HG03354 (cell line): ENCODE results near the gene C8B.

Source experiments
- ATAC-seq: cut with Tn5 transposase; IDR thresholded peaks from one replicate; pipeline ENCODE4 v1.9.1; 2021; ENCODE audit warnings: mild to moderate bottlenecking; ENCODE audit not compliant: unreplicated experiment, poor library complexity, severe bottlenecking

Gene C8B

GRCh38 chr1:56908619-56909221 is 57.1 kb downstream of the C8B start:
- ATAC-seq = no peak

- ATAC-seq = no peak
Observed at GRCh38 chr1:56905667-56906066, 60.1 kb downstream of the C8B start.

- ATAC-seq = no peak
Observed at GRCh38 chr1:56904663-56905397, 61.0 kb downstream of the C8B start.

- no peak for ATAC-seq
Observed at GRCh38 chr1:56903778-56904177, 62.0 kb downstream of the C8B start.

- ATAC-seq = no peak
Observed at GRCh38 chr1:56901716-56902115, 64.1 kb downstream of the C8B start.

GRCh38 chr1:56898879-56899278 is 66.9 kb downstream of the C8B start:
- no peak for ATAC-seq

- ATAC-seq = no peak
Observed at GRCh38 chr1:56898005-56898373, 67.8 kb downstream of the C8B start.

- no peak for ATAC-seq
Observed at GRCh38 chr1:56897150-56898004, 68.4 kb downstream of the C8B start.

GRCh38 chr1:56894014-56894413 is 71.8 kb downstream of the C8B start:
- ATAC-seq = no peak

GRCh38 chr1:56890229-56890628 is 75.6 kb downstream of the C8B start:
- ATAC-seq = no peak

- no peak for ATAC-seq
Observed at GRCh38 chr1:56881417-56881816, 84.4 kb downstream of the C8B start.

- no peak for ATAC-seq
Observed at GRCh38 chr1:56880774-56881173, 85.0 kb downstream of the C8B start.
